IMR-90 (cell line): Measurements from ENCODE around the gene EXOC4. TPM values are rescaled to one million over a fixed set of nuclear protein-coding genes. Genes with fewer than 3 reads are reported as not detected.

ENCODE experiments used
- ATAC-seq: fragments of 200-7000 bp; cut with Tn5 transposase; 2 replicates; pipeline ENCODE4 v1.9.1; 2020; ENCODE audit warnings: low read depth, mild to moderate bottlenecking, moderate library complexity
- BruUV-seq: library from RNA; stranded (reverse); fragments of 400-500 nt; replicated peaks from 2 replicates; lab custom pipeline; 2021; lab: Mats Ljungman, UMichigan
- CTCF ChIA-PET: fragments of 300-600 bp; formaldehyde crosslinking; extraction: SDS; loops from one replicate; lab custom pipeline; 2021; ENCODE audit warnings: antibody characterized with exemption; lab: Yijun Ruan, JAX
- POLR2A ChIA-PET: fragments of 300-600 bp; sonication (Branson Sonifier 250); formaldehyde crosslinking; loops from one replicate; lab custom pipeline; 2022; ENCODE audit warnings: antibody characterized with exemption; ENCODE audit not compliant: unreplicated experiment; lab: Charles Lee
- DNase-seq: peaks from one replicate; pipeline ENCODE4 v3.0.0; 2013
- H2AFZ ChIP-seq: replicated peaks from 2 replicates; pipeline ENCODE3; 2013; ENCODE audit warnings: low read length, mild to moderate bottlenecking; ENCODE audit not compliant: poor library complexity
- H2AK5ac ChIP-seq: 2 replicates; pipeline ENCODE4 v1.6.1; 2013; ENCODE audit warnings: low read depth, low read length, inconsistent platforms
- H2AK9ac ChIP-seq: replicated peaks from 2 replicates; pipeline ENCODE3; 2013; ENCODE audit warnings: mild to moderate bottlenecking, low read depth, low read length, moderate library complexity; ENCODE audit not compliant: poor library complexity
- H2BK120ac ChIP-seq: 2 replicates; pipeline ENCODE4 v1.6.1; 2013; ENCODE audit warnings: low read depth, low read length, inconsistent platforms
- H2BK15ac ChIP-seq: 3 replicates; pipeline ENCODE4 v1.6.1; 2013; ENCODE audit warnings: low read depth, low read length, inconsistent platforms
- H2BK20ac ChIP-seq: 2 replicates; pipeline ENCODE4 v1.6.1; 2013; ENCODE audit warnings: low read depth, mild to moderate bottlenecking, inconsistent platforms, low read length, moderate library complexity
- H2BK5ac ChIP-seq: 2 replicates; pipeline ENCODE4 v1.6.1; 2013; ENCODE audit warnings: mild to moderate bottlenecking, low read depth, low read length, inconsistent platforms; ENCODE audit not compliant: poor library complexity, severe bottlenecking
- H3K14ac ChIP-seq: replicated peaks from 2 replicates; pipeline ENCODE4 v1.6.1; 2013; ENCODE audit warnings: low read depth, low read length, inconsistent platforms
- H3K18ac ChIP-seq: 2 replicates; pipeline ENCODE4 v1.6.1; 2013; ENCODE audit warnings: low read depth, low read length, control low read depth
- H3K23ac ChIP-seq: 2 replicates; pipeline ENCODE4 v1.6.1; 2013; ENCODE audit warnings: low read depth, low read length, inconsistent platforms
- H3K27ac ChIP-seq: 2 replicates; pipeline ENCODE4 v1.5.1; 2013; ENCODE audit warnings: mild to moderate bottlenecking, control low read depth, low read length; ENCODE audit not compliant: insufficient read depth
- H3K27me3 ChIP-seq: 2 replicates; pipeline ENCODE4 v1.6.1; 2013; ENCODE audit warnings: low read length; ENCODE audit not compliant: control insufficient read depth, insufficient read depth
- H3K36me3 ChIP-seq: 2 replicates; pipeline ENCODE4 v1.6.1; 2013; ENCODE audit warnings: low read length, mixed read lengths; ENCODE audit not compliant: control insufficient read depth, insufficient read depth
- H3K4ac ChIP-seq: 2 replicates; pipeline ENCODE4 v1.6.1; 2013; ENCODE audit warnings: low read depth, low read length, inconsistent platforms
- H3K4me1 ChIP-seq: 2 replicates; pipeline ENCODE4 v1.6.1; 2013; ENCODE audit warnings: low read length, mixed read lengths; ENCODE audit not compliant: control insufficient read depth, insufficient read depth
- H3K4me2 ChIP-seq: 2 replicates; pipeline ENCODE4 v1.6.1; 2013; ENCODE audit warnings: low read depth, mild to moderate bottlenecking, control low read depth, low read length, moderate library complexity
- H3K4me3 ChIP-seq: 2 replicates; pipeline ENCODE4 v1.5.1; 2013; ENCODE audit warnings: low read depth, mild to moderate bottlenecking, control low read depth, low read length, moderate library complexity; ENCODE audit not compliant: insufficient read depth
- H3K56ac ChIP-seq: 2 replicates; pipeline ENCODE4 v1.6.1; 2013; ENCODE audit warnings: low read length, inconsistent platforms; ENCODE audit not compliant: insufficient read depth; ENCODE audit errors: extremely low read depth
- H3K79me1 ChIP-seq, 2 experiments: 2 replicates each; pipeline ENCODE4 v1.6.1; 2013; ENCODE audit warnings: low read length in 2 of 2, inconsistent platforms in 1 of 2, low read depth in 1 of 2
- H3K9ac ChIP-seq: 2 replicates; pipeline ENCODE4 v1.6.1; 2013; ENCODE audit warnings: low read depth, low read length, control low read depth
- H3K9me1 ChIP-seq: 2 replicates; pipeline ENCODE4 v1.6.1; 2013; ENCODE audit warnings: low read length, inconsistent platforms; ENCODE audit not compliant: insufficient read depth
- H3K9me3 ChIP-seq: 2 replicates; pipeline ENCODE4 v1.6.1; 2013; ENCODE audit warnings: low read length; ENCODE audit not compliant: control insufficient read depth, insufficient read depth
- H4K20me1 ChIP-seq: 2 replicates; pipeline ENCODE4 v1.6.1; 2013; ENCODE audit warnings: low read length, inconsistent platforms; ENCODE audit not compliant: insufficient read depth
- H4K5ac ChIP-seq: 2 replicates; pipeline ENCODE4 v1.6.1; 2013; ENCODE audit warnings: mild to moderate bottlenecking, low read depth, low read length, control low read depth
- H4K8ac ChIP-seq, 2 experiments: 2 replicates each; pipeline ENCODE4 v1.6.1; 2013; ENCODE audit warnings: low read depth in 2 of 2, low read length in 2 of 2, control low read depth in 1 of 2, inconsistent platforms in 1 of 2
- H4K91ac ChIP-seq: 2 replicates; pipeline ENCODE4 v1.6.1; 2013; ENCODE audit warnings: low read depth, low read length, inconsistent platforms; ENCODE audit not compliant: insufficient read depth
- CEBPB ChIP-seq: IDR thresholded peaks from 2 replicates; pipeline ENCODE4 v1.6.1; 2012; ENCODE audit warnings: low read depth, low read length, improper control_type of control experiment
- ELK1 ChIP-seq: fragments of 150-350 bp; IDR thresholded peaks from 2 replicates; pipeline ENCODE4 v1.6.1; 2016; ENCODE audit warnings: low read depth, mild to moderate bottlenecking, low read length, moderate library complexity, borderline replicate concordance
- FOS ChIP-seq: fragments of 150-350 bp; IDR thresholded peaks from 2 replicates; pipeline ENCODE4 v1.6.1; 2016; ENCODE audit warnings: low read depth, low read length
- NFE2L2 ChIP-seq: fragments of 150-350 bp; IDR thresholded peaks from 2 replicates; pipeline ENCODE4 v1.6.1; 2016; ENCODE audit warnings: low read depth, mild to moderate bottlenecking, low read length
- RAD21 ChIP-seq: IDR thresholded peaks from 2 replicates; pipeline ENCODE4 v1.6.1; 2012; ENCODE audit warnings: low read length, improper control_type of control experiment
- RCOR1 ChIP-seq: IDR thresholded peaks from 2 replicates; pipeline ENCODE4 v1.6.1; 2012; ENCODE audit warnings: mild to moderate bottlenecking, low read length, improper control_type of control experiment; ENCODE audit not compliant: insufficient replicate concordance
- USF2 ChIP-seq: fragments of 150-350 bp; IDR thresholded peaks from 2 replicates; pipeline ENCODE4 v1.6.1; 2017; ENCODE audit warnings: mild to moderate bottlenecking, antibody characterized with exemption, low read length, low read depth
- WGBS, 2 experiments: methylation state at CpG; one replicate each; pipeline versions ENCODE4 v1.1.5 to v1.1.7; 2013; ENCODE audit warnings: missing lambda C conversion rate in 2 of 2; ENCODE audit not compliant: insufficient read length in 1 of 2; ENCODE audit errors: extremely low coverage in 2 of 2; 5-methylcytosine and 5-hydroxymethylcytosine counted together
- dilution Hi-C: fragments of 300-500 bp; cut with HindIII; formaldehyde crosslinking; loops from one replicate; pipeline ENCODE4 v1.14.3; 2018; ENCODE audit warnings: low sequenced_read_pairs; ENCODE audit not compliant: unreplicated experiment
- in situ Hi-C: fragments of 300-500 bp; cut with MboI; formaldehyde crosslinking; loops from 3 replicates; pipeline ENCODE4 v1.14.3; 2019; ENCODE audit warnings: low sequenced_read_pairs, inconsistent platforms, mixed read lengths
- intact Hi-C: fragments of 100-400 bp; cut with micrococcal nuclease; formaldehyde crosslinking; loops from 2 replicates; pipeline ENCODE4 v1.10.0; 2022
- polyA plus RNA-seq, 3 experiments: library from polyadenylated mRNA; depleted of rRNA; stranded (reverse); fragments of >200 nt; gene quantifications; 2 replicates each; pipeline ENCODE4 v1.2.3, GENCODE V29; 2012; ENCODE audit warnings: low replicate concordance in 1 of 3
- total RNA-seq: library from RNA; depleted of rRNA; stranded (reverse); fragments of >200 nt; gene quantifications from 2 replicates; pipeline ENCODE4 v1.2.3, GENCODE V29; 2012

Gene EXOC4
- total and polyA plus RNA-seq, 2 of the 4 experiments (the other 2 are of a cell fraction), result 25.4 to 94.6 TPM

GRCh38 chr7:134047675-134048074 lies 794.8 kb downstream of the EXOC4 start:
- BruUV-seq, result no TSS peak
- no peak overlapping the region for H4K5ac ChIP-seq

More at GRCh38 chr7:134047675-134048074, 794.8 kb downstream of the EXOC4 start:
- Histone ChIP-seq H3K79me1 (no peaks in the 10 kb centered on the region), H4K91ac (no peak overlapping the region), H2AK9ac (no peak overlapping the region), H3K4me3 (no peak overlapping the region), H4K20me1 (no peaks in the 10 kb centered on the region), H2BK15ac (no peak overlapping the region), H2BK120ac (no peak overlapping the region), H3K4ac (no peak overlapping the region), H3K56ac (no peak overlapping the region), H2AFZ (no peak overlapping the region), H3K23ac (no peak overlapping the region), H4K8ac (no peak overlapping the region), H3K4me2 (no peak overlapping the region), H2BK5ac (no peak overlapping the region), H2AK5ac (no peak overlapping the region), H3K36me3 (no peaks in the 10 kb centered on the region), H3K9ac (no peak overlapping the region), H3K27ac (no peak overlapping the region), H3K18ac (no peak overlapping the region), H3K14ac (no peak overlapping the region), H3K9me3 (no peaks in the 10 kb centered on the region), H3K4me1 (no peaks in the 10 kb centered on the region), H3K27me3 (no peaks in the 10 kb centered on the region), H3K9me1 (no peaks in the 10 kb centered on the region), H2BK20ac (no peak overlapping the region)
- in situ Hi-C loops (no loop called here), dilution Hi-C loops (no loop called here), intact Hi-C loops (no loop called here)
- DNase-seq (no peak), ATAC-seq (no peak)
- WGBS, 2 experiments, result 100% methylated on average over 1 of the region's 4 CpGs; no CpG with 5 or more reads in 1 of the 2 experiments
- CTCF ChIA-PET, result no interaction called here
- POLR2A ChIA-PET, result no interaction called here
- TF ChIP-seq NFE2L2, result no peak
- no peak for TF ChIP-seq CEBPB
- TF ChIP-seq FOS, result no peak
- no peak for TF ChIP-seq RAD21
- no peak for TF ChIP-seq USF2
- no peak for TF ChIP-seq RCOR1
- TF ChIP-seq ELK1, result no peak
